ENCODE data around the gene HDHD5.
A peak's percentile ranks its signal among the peaks of the same experiment; 100 is the strongest.

Gene HDHD5

DNA sequence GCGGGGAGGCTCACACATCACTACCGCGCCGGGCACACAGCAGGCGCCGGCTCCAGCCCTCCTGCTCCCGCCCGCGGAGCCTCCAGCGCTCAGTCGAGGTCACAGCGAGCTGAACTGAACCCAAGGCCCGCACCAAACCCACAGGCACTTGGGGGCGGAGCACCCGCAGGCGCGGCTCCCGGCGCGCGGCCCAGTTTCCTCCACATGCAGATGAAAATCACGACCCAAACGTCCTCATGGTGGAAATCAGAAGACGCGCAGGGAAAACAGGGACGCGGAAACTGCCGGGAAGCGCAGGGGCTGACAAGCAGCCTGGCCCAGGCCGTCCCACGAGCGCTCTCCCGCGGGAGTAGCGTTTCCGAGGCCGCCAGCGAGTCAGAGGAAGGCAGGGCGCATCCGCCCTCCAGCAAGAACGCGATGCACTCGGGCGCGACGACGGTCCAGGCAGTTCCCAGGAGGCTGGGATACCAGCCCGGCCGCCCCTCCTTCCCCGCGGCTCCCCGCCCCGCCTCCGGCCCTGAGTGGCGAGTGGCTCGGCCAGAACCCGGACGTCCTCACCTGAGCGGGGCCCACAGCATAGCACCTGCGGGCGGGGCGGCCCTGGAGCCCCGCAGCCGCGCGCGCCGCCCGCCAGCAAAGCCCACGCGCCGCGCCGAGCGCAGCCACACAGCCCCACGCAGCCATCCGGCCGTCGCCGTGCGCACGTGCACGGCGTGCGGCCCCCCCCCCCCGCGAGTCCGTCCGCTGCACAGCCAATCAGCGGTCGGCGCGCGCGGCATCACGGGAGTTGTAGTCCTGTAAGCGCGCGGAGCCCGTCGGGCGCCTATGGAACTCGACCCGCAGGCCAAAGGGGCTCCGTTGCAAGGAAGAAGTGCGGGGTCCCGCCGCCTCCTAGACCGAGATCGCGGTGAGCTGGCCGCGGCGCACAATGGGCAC, at the start of gene HDHD5:
Gene HDHD5, minus strand, starts transcription at position 710 of the 936 bp plus-strand sequence. Its CDS starts 26 bp downstream, at position 684.
- DNase-seq (ENCODE audit: low read depth in 2 of 2, low spot score in 1 of 2) = peak; percentile 80 to 83

DNA sequence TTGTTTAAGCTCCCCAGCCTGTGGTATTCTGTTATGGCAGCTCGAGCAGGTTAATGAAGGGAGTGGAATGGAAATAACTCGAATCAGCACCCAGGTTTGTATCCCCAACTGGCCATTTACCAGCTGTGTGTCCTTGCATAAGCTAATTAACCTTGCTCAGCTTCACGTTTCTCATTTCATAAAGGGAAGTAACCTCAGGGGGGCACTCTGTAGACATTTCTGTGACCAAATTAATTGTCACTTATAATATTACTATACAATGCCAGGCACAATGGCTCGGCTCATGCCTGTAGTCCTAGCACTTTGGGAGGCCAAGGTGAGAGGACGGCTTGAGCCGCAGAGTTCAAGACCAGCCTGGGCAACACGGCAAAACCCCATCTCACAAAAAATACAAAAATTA, 46.4 kb upstream of the HDHD5 start:
- DNase-seq (ENCODE audit: low read depth in 2 of 2, low spot score in 1 of 2) = no peak

DNA sequence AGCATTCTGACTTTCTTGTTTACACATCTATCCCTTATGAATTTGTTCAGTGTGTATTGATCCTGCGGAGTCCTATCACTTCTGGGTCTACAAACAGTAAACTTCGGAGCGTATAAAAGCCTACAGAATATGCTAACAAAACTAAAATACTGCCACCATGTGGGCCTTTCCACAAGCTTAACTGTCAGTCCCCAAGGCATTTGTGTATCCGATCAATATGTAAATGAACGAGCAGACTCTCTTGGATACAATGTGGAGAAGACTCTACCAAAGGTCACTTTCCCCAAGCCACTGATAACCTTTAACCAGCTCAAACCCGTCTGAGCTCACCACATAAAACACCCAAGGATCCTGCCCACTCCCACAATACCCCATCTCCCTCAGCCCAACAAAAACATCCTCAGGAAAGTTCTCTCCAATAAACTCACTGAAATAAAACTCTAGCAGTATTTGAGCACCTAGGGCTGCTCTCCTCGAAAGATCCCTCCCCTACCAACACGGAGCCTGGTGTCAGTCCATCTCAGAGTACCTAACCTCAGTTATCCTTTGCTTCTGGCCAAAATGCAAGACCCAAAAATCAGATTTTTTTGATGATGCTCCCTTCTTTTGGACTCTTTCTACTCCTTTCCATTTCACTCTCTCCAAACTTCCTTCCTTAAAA, 42.3 kb upstream of the HDHD5 start:
- no peak for DNase-seq (ENCODE audit: low read depth in 2 of 2, low spot score in 1 of 2)

DNA sequence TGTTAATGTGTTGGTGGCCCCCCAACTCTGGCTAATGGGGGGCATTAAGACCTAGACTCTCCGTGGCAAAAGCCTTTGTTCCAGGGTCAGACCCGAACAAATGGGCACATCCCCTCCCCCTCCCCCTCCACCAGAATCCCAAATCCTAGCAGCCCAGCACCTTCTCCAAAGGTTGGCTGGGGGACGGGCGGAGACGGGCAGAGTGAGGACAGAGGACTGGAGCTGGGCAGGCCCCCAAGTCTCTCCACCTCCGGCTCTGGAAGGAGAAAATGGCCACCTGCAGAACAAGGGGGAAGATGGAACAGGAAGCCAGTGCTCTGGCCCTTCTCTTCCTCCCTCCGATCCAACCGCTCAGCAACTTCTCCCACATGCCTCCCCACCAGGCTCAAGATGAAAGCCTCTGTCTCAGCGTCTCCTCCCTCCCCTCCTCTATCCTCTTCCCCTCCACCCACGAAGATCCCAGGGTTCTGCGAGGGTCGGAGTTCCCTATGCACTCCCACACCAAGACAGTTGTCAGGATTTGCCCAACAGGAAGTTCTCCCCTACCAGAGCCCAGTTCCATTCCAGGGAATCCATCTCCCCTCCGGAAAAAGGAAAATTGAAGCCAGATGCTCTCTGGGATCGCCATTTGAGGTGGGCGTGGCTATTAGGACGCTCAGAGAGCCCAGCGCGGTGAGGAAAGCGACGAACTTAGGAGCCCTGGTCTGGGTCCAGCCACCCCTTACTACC, 40.1 kb upstream of the HDHD5 start:
- no peak for DNase-seq (ENCODE audit: low read depth in 2 of 2, low spot score in 1 of 2)

DNA sequence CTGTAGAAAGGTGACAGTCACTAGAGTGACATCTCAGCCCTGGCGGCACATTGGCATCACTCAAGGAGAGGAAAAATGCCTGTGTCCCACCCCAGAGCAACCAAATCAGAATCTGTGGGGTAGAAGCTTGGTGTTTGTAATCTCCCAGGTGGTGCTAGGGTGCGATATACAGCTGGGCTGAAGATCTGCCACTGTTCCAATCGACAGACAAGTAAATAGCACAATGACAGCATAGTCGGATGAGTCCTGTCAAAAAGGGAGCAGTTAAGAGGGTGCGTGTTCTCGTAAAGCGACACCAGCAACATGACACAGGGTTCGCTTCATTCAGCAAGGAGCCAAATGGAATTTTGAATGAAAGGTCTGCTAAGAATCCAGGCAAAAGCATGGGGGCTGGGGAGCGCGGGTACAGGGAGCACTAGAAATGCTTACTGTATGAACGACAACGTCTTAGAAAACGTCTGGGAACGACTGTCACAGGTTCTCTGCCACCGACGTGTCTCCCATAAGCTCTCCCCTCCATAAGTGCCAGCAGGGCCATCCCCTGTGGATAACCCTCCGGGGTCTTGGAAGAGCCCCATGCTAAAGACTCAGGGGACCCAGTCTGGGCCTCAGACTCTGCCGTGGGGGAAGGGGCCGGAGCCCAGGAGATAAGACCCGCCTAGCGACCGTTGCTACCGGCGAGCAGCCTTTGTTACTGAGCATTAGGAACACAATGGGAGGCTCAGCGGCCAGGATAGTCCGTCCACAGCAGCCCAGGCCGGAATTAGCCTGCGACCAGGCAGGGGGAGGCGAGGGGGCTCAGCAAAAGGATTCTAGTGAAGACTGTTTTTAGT, 39.3 kb upstream of the HDHD5 start:
- DNase-seq (ENCODE audit: low read depth in 2 of 2, low spot score in 1 of 2) = no peak

DNA sequence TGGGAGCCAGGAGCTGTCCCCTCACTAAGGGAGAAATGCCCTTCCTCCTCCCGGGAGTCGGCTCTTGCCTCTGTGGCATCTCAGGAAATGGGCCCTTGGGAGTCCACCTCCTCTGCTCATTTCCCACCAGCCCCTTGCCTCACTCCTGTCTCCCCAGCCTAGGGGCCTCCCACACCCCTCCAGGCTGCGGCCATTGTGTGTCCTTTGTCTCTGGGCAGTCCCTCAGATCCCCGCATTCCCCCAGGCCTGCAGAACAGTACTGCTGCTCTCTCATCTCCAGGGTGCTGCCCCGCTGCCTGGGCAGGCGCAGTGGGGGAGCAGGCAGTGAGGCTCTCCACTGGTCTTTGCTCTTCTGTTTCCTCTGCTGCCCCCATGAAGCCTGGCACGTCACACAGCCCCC, 35.1 kb upstream of the HDHD5 start:
- DNase-seq (ENCODE audit: low read depth in 2 of 2, low spot score in 1 of 2) = no peak

DNA sequence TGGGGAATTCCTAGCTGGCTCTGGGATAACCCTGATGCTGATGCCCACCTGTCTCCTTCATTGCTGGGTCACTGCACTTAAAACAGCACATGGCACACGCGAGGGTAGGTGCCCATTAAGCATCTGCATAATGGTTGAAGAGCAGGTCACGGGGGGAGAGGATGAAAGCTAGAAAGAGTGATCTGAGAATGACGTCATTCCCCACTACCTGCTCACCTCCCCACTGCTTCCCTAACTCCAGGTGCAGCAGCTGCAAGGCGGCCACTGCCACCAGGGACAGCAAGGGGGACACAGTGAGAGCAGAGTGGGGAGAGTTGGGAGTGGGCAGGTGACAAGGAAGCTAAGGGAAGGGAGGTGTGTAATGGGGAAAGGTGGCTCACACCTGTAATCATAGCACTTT, 33.1 kb upstream of the HDHD5 start:
- no peak for DNase-seq (ENCODE audit: low read depth in 2 of 2, low spot score in 1 of 2)

DNA sequence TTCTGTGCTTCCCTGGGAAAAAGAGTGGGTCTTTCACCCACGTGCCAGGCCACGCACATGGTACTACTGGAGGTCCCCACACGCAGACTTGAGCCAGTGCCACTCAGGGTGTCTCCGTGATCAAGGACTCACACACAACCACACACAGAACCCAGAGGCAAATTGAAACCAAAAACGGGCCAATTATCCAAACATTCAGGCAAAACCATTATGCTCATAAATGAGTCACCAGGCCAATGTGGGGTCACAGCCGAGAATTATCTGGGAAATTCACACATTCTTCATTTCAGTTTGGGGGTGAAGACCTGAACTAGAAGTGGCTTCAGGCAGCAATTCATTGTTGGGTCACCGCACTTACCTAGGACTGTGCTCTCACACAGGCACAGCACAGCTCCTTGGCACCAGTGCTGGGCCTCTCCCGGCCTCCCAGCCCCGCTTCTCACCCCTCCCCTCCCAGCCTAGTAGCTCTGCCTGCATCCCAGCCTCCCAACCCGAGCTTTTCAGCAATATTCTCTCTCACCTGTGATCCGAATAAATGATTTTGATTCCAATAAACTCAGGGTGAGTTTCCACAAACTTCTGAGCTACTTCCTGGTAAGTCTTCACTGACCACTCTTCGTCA, 32.2 kb upstream of the HDHD5 start:
- no peak for DNase-seq (ENCODE audit: low read depth in 2 of 2, low spot score in 1 of 2)

DNA sequence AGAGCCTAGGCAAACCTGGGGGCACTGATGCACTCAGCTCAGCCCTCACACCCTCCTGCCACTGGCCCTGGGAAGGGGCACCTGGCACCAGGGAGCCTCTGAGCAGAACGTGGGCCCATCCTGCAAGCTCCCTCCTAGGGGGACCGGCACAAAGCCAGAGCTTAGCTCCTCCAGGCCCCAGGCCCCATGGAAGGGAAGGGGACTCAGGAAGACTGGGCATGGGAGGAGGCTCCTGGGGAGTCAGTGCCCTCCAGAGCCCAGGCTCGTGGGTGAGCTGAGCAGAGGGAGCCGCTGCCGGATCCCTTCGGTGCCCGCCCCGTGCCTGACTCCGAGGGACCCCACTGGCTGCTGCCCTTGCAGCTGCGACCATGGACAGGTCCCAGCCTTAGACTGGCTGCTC, 31.6 kb upstream of the HDHD5 start:
- DNase-seq (ENCODE audit: low read depth in 2 of 2, low spot score in 1 of 2) = no peak

DNA sequence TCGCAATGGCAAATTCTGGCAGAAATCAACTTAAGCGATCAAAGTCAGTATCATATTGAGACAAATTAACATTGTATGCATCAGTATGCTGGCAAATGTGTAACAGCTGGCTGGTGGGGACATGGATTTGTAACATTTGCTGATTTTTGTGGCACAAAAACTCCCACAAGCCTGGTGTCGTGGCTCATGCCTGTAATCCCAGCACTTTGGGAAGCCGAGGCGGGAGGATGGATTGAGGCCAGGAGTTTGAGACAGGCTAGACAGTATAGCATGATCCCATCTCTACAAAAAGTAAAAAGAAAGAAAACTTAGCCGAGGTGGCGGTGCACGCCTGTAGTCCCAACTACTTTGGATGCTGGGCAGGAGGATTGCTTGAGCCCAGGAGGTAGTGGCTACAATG, 17.6 kb upstream of the HDHD5 start:
- no peak for DNase-seq (ENCODE audit: low read depth in 2 of 2, low spot score in 1 of 2)

DNA sequence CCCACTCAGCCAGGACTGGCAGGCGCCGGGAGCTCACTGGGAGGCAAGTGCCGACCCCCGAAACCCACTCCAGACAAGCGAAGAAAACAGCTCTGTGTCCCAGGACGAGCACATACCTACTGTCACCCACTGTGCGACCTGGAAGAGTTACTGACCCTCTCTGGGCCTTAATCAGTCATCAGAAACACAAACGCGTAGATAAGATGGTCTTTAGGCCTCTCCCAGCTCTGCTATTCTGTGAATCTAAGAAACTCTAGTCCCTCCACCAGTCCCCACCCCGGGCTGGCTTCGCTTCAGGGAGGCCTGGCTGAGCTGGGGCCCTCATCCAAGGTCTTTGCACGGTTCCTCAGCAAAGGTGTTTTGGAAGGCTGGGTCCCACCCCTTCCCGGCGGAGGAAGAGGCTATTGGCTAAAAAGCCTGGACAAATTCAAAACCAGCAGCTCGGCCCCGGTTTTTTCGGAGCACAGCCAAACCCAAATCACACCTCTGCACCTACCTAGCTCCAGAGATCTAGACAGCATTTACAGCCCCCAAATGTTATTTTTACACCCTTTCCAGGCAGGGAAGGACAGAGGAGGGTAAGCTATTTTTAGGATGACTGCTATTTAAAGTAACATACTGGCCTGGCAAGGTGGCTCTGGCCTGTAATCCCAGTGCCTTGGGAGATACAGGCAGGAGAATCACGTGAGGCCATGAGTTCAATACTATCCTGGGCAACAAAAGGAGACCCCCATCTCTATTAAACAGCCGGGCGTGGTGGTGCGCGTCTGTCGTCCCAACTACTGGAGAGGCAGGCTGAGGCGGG, 13.2 kb upstream of the HDHD5 start:
- DNase-seq (ENCODE audit: low read depth in 2 of 2, low spot score in 1 of 2) = no peak

DNA sequence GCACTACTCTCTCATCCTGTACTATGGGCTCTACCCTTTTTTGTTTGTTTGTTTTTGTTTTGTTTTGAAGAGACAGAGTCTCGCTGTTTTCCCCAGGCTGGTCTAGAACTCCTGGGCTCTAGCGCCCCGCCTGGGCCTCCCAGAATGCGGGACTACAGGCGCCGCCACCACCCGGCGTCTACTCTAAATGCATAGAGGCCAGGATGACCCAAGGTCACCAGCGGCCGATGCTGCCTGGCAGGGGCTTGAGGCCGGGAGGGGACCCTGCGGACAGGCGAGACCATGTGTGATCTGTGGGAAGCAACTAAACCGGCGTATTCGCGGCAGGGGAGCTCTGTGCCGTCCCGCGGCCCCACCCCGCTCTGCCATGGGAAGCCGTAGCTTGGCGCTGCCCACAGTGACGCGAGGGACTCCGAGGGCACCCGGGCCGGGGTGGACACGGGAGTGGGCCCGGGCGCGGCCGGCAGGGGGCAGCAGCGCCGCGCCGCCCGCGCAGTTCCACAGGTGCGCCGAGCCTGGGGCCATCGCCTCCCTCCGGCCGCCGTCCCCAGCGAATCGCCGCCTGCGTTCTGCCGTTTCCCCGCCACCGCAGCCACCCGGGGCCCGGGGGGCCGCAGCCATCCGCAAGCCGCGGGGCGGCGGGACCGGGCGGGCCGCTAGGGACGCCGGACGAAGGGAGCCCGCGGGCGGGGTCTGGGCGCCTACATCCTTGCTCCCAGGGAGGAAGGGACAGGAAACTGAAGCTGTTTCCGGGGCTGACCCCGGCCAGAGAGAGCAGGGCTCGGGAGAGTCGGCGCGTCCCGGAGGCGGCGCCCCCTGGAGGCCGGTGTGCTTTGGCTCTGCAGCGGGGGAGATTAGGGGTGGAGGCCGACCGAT, 12.3 kb upstream of the HDHD5 start:
- peak; percentile 54 to 65 for DNase-seq (ENCODE audit: low read depth in 2 of 2, low spot score in 1 of 2)

DNA sequence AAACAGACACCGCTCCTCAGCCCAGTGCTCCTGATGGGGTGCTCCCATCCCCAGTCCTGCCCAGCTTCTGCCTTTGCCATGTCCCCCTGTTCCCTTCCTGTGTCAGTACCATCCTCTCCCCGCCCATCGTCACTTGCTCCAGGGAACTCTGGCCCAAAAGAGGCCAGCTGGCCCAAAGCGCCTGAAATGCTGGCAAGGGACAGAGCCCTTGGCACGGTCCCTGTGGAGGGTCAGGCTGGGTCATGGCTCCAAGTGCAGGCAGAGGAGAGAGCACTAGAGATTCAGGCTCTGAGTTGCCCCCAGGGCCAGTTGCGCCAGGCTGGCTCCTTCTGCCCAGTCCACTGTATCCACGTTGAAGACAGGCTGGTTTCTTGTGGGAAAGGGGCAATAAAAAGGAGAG, 8.4 kb upstream of the HDHD5 start:
- no peak for DNase-seq (ENCODE audit: low read depth in 2 of 2, low spot score in 1 of 2)

DNA sequence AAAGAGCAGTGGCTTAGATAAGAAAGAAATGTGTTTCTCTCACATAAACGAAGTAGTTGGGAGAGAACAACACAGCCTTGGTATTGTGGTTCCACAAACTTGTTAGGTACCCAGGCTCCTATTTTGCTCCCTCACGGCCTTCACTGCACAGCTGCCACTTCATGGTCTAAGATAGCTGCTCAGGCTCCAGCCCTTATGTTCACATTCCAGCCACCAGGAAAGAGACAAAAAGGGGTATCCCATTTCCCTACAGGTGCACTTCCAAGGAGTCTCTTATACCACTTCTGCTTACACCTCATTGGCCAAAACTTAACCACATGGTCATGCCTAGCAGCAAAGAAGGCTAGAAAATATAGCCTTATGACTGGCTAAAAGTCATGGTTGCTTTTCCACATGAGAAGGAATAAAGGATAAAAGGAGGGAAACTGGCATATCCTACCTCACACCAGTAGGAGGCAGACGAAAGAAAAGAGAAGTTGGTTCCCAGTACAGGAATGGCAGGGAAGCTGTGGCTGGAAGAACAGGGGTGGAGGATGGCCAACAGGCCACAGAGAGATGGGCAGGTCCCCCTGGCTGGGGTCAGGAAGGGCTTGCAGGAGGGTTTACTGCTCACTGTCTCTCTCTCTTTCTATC, 5.4 kb upstream of the HDHD5 start:
- DNase-seq (ENCODE audit: low read depth in 2 of 2, low spot score in 1 of 2) = no peak

DNA sequence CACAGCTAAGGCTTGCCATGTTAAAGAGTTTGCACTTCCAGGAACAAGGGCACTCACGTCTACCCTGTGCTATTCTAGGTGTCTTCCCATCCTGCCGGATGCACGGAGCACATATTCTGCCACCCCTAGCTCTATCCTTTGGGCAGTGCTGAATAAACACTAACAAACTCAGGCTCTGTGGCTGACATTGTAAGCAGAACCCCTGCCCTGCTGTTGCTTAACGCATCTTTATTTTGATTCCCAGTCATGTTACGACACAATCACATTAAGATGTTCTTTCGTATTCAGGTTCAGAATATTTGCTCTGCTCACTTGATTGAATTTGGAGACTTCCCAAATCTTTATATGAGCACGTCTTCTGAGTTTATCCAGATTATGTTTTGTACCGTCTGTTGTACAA, 3.7 kb upstream of the HDHD5 start:
- DNase-seq (ENCODE audit: low read depth in 2 of 2, low spot score in 1 of 2) = no peak

DNA sequence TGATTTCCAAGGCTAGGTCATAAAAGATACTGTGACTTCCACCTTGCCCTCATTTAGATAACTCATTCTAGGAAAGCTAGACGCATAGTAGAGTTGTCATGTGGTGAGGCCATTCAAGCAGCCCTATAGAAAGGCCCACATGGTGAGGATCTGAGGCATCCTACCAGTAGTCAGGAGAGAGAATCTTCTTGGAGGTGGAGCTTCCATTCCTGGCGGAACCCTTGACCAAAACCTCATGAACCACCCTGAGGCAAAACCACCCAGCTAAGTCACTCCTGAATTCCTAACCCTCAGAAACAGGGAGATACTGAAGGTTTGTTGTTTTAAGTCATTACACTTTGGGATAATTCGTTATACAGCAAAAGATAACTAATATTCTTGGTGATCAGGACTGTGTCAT, 2.9 kb upstream of the HDHD5 start:
- no peak for DNase-seq (ENCODE audit: low read depth in 2 of 2, low spot score in 1 of 2)

DNA sequence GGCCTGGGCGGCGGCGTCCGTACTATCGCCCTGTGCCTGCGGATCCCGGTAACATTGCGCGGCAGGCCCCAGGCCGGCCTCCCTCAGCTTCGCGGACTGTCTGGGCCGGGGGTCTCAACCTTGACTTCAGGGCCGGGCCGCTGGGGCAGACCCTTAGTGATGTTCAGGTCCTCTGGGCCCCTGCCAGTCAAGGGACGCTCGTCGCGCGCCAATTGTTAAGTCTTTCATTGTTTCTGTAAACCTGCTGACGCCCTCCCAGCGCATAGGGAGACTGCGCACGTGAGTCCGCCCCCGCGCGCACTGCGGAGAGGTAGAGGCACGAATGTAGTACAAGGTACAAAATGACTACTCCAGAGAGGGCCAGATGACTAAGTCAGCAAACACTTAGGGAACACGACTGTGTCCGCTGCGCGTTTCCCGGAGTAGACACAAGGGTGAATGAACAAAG, 451 bp upstream of the HDHD5 start:
- peak; percentile 20 to 21 for DNase-seq (ENCODE audit: low read depth in 2 of 2, low spot score in 1 of 2)

DNA sequence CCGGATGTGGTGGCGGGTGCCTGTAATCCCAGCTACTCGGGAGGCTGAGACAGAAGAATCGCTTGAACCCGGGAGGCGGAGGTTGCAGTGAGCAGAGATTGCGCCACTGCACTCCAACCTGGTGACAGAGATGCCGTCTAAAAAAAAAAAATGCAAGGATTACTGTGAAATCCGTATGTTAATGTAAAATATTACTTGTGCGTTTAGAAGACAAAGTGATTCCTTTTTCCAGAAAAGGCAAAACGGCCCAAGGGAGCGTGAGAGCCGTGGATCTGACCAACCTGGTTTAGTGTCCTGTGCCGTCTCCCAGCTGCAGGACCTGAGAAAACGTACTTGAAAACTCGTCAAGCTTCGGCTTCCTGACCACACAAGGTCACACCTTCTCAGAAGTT, 905 bp downstream of the HDHD5 start:
- DNase-seq (ENCODE audit: low read depth in 2 of 2, low spot score in 1 of 2) = no peak

All from stimulated activated CD8-positive, alpha-beta memory T cell treated with anti-CD3 and anti-CD28 coated beads, Interleukin-4, amount 100 ng/mL, for 4 hours (primary cell).